H9 (cell line): Measurements from ENCODE around the gene CEBPE. TPM values are rescaled to one million over a fixed set of nuclear protein-coding genes. Genes with fewer than 3 reads are reported as not detected.

Experiments
- DNase-seq: peaks from one replicate; pipeline ENCODE4 v3.0.0-alpha.2; 2017
- H2AFZ ChIP-seq: one replicate; pipeline ENCODE4 v1.6.1; 2013; ENCODE audit warnings: mild to moderate bottlenecking, low read length, control low read depth, moderate library complexity
- H2AK5ac ChIP-seq: 2 replicates; pipeline ENCODE4 v1.6.1; 2013; ENCODE audit warnings: low read length, control low read depth, mixed read lengths; ENCODE audit not compliant: insufficient read length
- H2BK120ac ChIP-seq: one replicate; pipeline ENCODE4 v1.6.1; 2013; ENCODE audit warnings: low read depth, mild to moderate bottlenecking, low read length, control low read depth, inconsistent platforms; ENCODE audit not compliant: poor library complexity, severe bottlenecking
- H2BK12ac ChIP-seq: 2 replicates; pipeline ENCODE4 v1.6.1; 2013; ENCODE audit warnings: low read length, control low read depth, mixed read lengths, low read depth; ENCODE audit not compliant: insufficient read length
- H2BK15ac ChIP-seq: 2 replicates; pipeline ENCODE4 v1.6.1; 2013; ENCODE audit warnings: low read depth, low read length, control low read depth
- H2BK20ac ChIP-seq: one replicate; pipeline ENCODE4 v1.6.1; 2013; ENCODE audit warnings: low read depth, mild to moderate bottlenecking, low read length, control low read depth, inconsistent platforms; ENCODE audit not compliant: poor library complexity, severe bottlenecking
- H2BK5ac ChIP-seq: 2 replicates; pipeline ENCODE4 v1.6.1; 2013; ENCODE audit warnings: low read length, control low read depth, mixed read lengths; ENCODE audit not compliant: insufficient read length
- H3K14ac ChIP-seq: 2 replicates; pipeline ENCODE4 v1.6.1; 2013; ENCODE audit warnings: low read length, control low read depth; ENCODE audit not compliant: insufficient read depth
- H3K18ac ChIP-seq: 2 replicates; pipeline ENCODE4 v1.6.1; 2013; ENCODE audit warnings: low read depth, mild to moderate bottlenecking, mixed read lengths, low read length, control low read depth; ENCODE audit not compliant: insufficient read length
- H3K23ac ChIP-seq: 2 replicates; pipeline ENCODE4 v1.6.1; 2013; ENCODE audit warnings: low read length, control low read depth, mixed read lengths, low read depth; ENCODE audit not compliant: insufficient read length
- H3K23me2 ChIP-seq: 2 replicates; pipeline ENCODE4 v1.6.1; 2013; ENCODE audit warnings: low read depth, mild to moderate bottlenecking, mixed read lengths, low read length, control low read depth; ENCODE audit not compliant: insufficient read length, poor library complexity, severe bottlenecking
- H3K27ac ChIP-seq: 2 replicates; pipeline ENCODE4 v1.5.1; 2013; ENCODE audit warnings: low read length, control low read depth, mixed read lengths, low read depth; ENCODE audit not compliant: insufficient read length
- H3K27me3 ChIP-seq: 2 replicates; pipeline ENCODE4 v1.6.1; 2013; ENCODE audit warnings: low read length, control low read depth, inconsistent platforms; ENCODE audit not compliant: insufficient read depth
- H3K4ac ChIP-seq: 2 replicates; pipeline ENCODE4 v1.6.1; 2013; ENCODE audit warnings: low read depth, mild to moderate bottlenecking, control low read depth, inconsistent platforms, low read length, moderate library complexity
- H3K4me1 ChIP-seq: 2 replicates; pipeline ENCODE4 v1.6.1; 2013; ENCODE audit warnings: low read length, control low read depth, inconsistent platforms; ENCODE audit not compliant: insufficient read depth
- H3K4me2 ChIP-seq: 2 replicates; pipeline ENCODE4 v1.6.1; 2013; ENCODE audit warnings: low read length, control low read depth, mixed read lengths; ENCODE audit not compliant: insufficient read length, insufficient read depth
- H3K56ac ChIP-seq: 2 replicates; pipeline ENCODE4 v1.6.1; 2013; ENCODE audit warnings: low read depth, mild to moderate bottlenecking, mixed read lengths, low read length, control low read depth; ENCODE audit not compliant: insufficient read length
- H3K79me1 ChIP-seq: 2 replicates; pipeline ENCODE4 v1.6.1; 2013; ENCODE audit warnings: low read depth, mild to moderate bottlenecking, moderate library complexity, low read length, control low read depth, inconsistent platforms; ENCODE audit not compliant: insufficient read depth, poor library complexity, severe bottlenecking
- H3K79me2 ChIP-seq: 2 replicates; pipeline ENCODE4 v1.6.1; 2013; ENCODE audit warnings: low read length, control low read depth, inconsistent platforms; ENCODE audit not compliant: insufficient read depth
- H3K9ac ChIP-seq: 2 replicates; pipeline ENCODE4 v1.6.1; 2013; ENCODE audit warnings: low read length, control low read depth, mixed read lengths; ENCODE audit not compliant: insufficient read length; ENCODE audit errors: extremely low read depth
- H3K9me3 ChIP-seq: one replicate; pipeline ENCODE4 v1.6.1; 2013; ENCODE audit warnings: low read depth, low read length, inconsistent platforms; ENCODE audit not compliant: control insufficient read depth
- H3T11ph ChIP-seq: one replicate; pipeline ENCODE4 v1.6.1; 2013; ENCODE audit warnings: mild to moderate bottlenecking, low read length, control low read depth, inconsistent platforms
- H4K20me1 ChIP-seq: one replicate; pipeline ENCODE4 v1.6.1; 2013; ENCODE audit not compliant: control insufficient read depth, insufficient read length, insufficient read depth
- H4K5ac ChIP-seq: 2 replicates; pipeline ENCODE4 v1.6.1; 2013; ENCODE audit warnings: low read depth, mild to moderate bottlenecking, mixed read lengths, low read length, control low read depth; ENCODE audit not compliant: insufficient read length
- H4K8ac ChIP-seq: replicated peaks from 2 replicates; pipeline ENCODE4 v1.6.1; 2013; ENCODE audit warnings: low read length, control low read depth, mixed read lengths, low read depth; ENCODE audit not compliant: insufficient read length
- H4K91ac ChIP-seq: 2 replicates; pipeline ENCODE4 v1.6.1; 2013; ENCODE audit warnings: low read depth, mild to moderate bottlenecking, moderate library complexity, mixed read lengths, low read length, control low read depth; ENCODE audit not compliant: insufficient read length
- H3K27ac Mint-ChIP-seq, 3 experiments: 2 replicates in 2 of 3; 3 replicates in 1 of 3; pipeline ENCODE4 v1.8.0; 2020 to 2021; ENCODE audit warnings: mixed read lengths in 3 of 3, mild to moderate bottlenecking in 1 of 3, moderate library complexity in 1 of 3
- H3K27me3 Mint-ChIP-seq: 2 replicates; pipeline ENCODE4 v1.8.0; 2021; ENCODE audit warnings: low read depth, mild to moderate bottlenecking, moderate library complexity, mixed read lengths
- H3K36me3 Mint-ChIP-seq, 3 experiments: 2 replicates in 2 of 3; 3 replicates in 1 of 3; pipeline ENCODE4 v1.8.0; 2020 to 2021; ENCODE audit warnings: low read depth in 3 of 3, mixed read lengths in 3 of 3; ENCODE audit not compliant: insufficient read depth in 1 of 3
- H3K4me1 Mint-ChIP-seq, 2 experiments: 2 replicates each; pipeline ENCODE4 v1.8.0; 2020; ENCODE audit warnings: mixed read lengths in 2 of 2
- H3K4me3 Mint-ChIP-seq, 2 experiments: 2 replicates in 1 of 2; 3 replicates in 1 of 2; pipeline ENCODE4 v1.8.0; 2020 to 2021; ENCODE audit warnings: mild to moderate bottlenecking in 2 of 2, mixed read lengths in 2 of 2, moderate library complexity in 1 of 2
- H3K9me3 Mint-ChIP-seq, 2 experiments: 2 replicates in 1 of 2; 3 replicates in 1 of 2; pipeline ENCODE4 v1.8.0; 2020; ENCODE audit warnings: mild to moderate bottlenecking in 2 of 2, mixed read lengths in 2 of 2, moderate library complexity in 1 of 2
- CTCF ChIP-seq: fragments of 200-600 bp; sonication (generic); conservative IDR thresholded peaks from 3 replicates; pipeline ENCODE4 v1.8.0; 2021; ENCODE audit warnings: antibody characterized with exemption, mild to moderate bottlenecking
- WGBS: extraction: QIAGEN DNeasy Blood & Tissue Kit; methylation state at CpG from one replicate; pipeline ENCODE4 v1.1.7; 2013; ENCODE audit warnings: missing lambda C conversion rate, low lambda C conversion rate, mixed read lengths; ENCODE audit not compliant: insufficient read length; ENCODE audit errors: extremely low coverage; 5-methylcytosine and 5-hydroxymethylcytosine counted together
- total RNA-seq: library from RNA; stranded (reverse); gene quantifications from 2 replicates; pipeline ENCODE4 v1.2.1, GENCODE V29; 2021

CEBPE gene
- total RNA-seq, 1 experiment from 2014 or later = not detected

- no peak for DNase-seq
- Histone ChIP-seq H3K14ac (no peak overlapping the region), H2AK5ac (no peak overlapping the region), H3K27ac (no peak overlapping the region), H2BK5ac (no peak overlapping the region), H3K4ac (no peak overlapping the region), H2AFZ (no peak overlapping the region), H4K5ac (no peak overlapping the region), H3K79me2 (no peaks in the 10 kb centered on the region), H3K23me2 (no peaks in the 10 kb centered on the region), H2BK20ac (no peak overlapping the region), H3K79me1 (no peaks in the 10 kb centered on the region), H3K9ac (no peak overlapping the region), H4K20me1 (no peaks in the 10 kb centered on the region), H3K27me3 (no peaks in the 10 kb centered on the region), H3K4me2 (no peak overlapping the region), H3K18ac (no peak overlapping the region), H3K23ac (no peak overlapping the region), H2BK15ac (no peak overlapping the region), H3K9me3 (no peaks in the 10 kb centered on the region), H2BK12ac (no peak overlapping the region), H2BK120ac (no peak overlapping the region), H4K91ac (no peak overlapping the region), H3T11ph (no peak overlapping the region), H3K56ac (no peak overlapping the region), H4K8ac (no peak overlapping the region), H3K4me1 (no peaks in the 10 kb centered on the region)
- Mint-ChIP-seq H3K9me3 (no peaks in the 10 kb centered on the region), H3K27ac (peak overlapping the region in 1 of 3 experiments; percentile 57; a peak in 2 of 7 replicates), H3K4me3 (no peak overlapping the region), H3K27me3 (no peaks in the 10 kb centered on the region), H3K36me3 (peaks cover 31 to 56% (median 51%) of the 10 kb centered on the region in 3 experiments; a peak in 6 of 7 replicates), H3K4me1 (no peaks in the 10 kb centered on the region)
- TF ChIP-seq CTCF = no peak
- no CpG with 5 or more reads among the region's 11 CpGs for WGBS
These were observed 18.2 kb upstream of the CEBPE start for GRCh38 chr14:23137192-23137812.
